Astrocyte (in vitro differentiated cells and primary cell): Measurements from ENCODE around the gene MYOM3.

Experiments used
- EZH2 ChIP-seq: IDR thresholded peaks from 2 replicates; pipeline ENCODE4 v1.6.1; 2012; ENCODE audit warnings: mild to moderate bottlenecking, low read length, inconsistent platforms; ENCODE audit not compliant: insufficient read depth
- TF ChIP-seq, protein P1 (sequence below): IDR thresholded peaks from 2 replicates; pipeline ENCODE4 v1.5.1; 2011; ENCODE audit warnings: low read depth, mild to moderate bottlenecking, inconsistent platforms, low read length, moderate library complexity; ENCODE audit not compliant: insufficient read depth

GRCh38 chr1:24139841-24140425, 28.0 kb upstream of the MYOM3 start:
- TF ChIP-seq, protein P1, sequence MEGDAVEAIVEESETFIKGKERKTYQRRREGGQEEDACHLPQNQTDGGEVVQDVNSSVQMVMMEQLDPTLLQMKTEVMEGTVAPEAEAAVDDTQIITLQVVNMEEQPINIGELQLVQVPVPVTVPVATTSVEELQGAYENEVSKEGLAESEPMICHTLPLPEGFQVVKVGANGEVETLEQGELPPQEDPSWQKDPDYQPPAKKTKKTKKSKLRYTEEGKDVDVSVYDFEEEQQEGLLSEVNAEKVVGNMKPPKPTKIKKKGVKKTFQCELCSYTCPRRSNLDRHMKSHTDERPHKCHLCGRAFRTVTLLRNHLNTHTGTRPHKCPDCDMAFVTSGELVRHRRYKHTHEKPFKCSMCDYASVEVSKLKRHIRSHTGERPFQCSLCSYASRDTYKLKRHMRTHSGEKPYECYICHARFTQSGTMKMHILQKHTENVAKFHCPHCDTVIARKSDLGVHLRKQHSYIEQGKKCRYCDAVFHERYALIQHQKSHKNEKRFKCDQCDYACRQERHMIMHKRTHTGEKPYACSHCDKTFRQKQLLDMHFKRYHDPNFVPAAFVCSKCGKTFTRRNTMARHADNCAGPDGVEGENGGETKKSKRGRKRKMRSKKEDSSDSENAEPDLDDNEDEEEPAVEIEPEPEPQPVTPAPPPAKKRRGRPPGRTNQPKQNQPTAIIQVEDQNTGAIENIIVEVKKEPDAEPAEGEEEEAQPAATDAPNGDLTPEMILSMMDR: no peak
- no peak for TF ChIP-seq EZH2
